Activated CD4-positive, alpha-beta T cell treated with anti-CD3 and anti-CD28 coated beads, Interleukin-2, amount 10 ng/mL, durations not matched to agents 24 days and 14 days (primary cell): ENCODE measurements around the gene SLC49A4. TPM values are rescaled to one million over a fixed set of nuclear protein-coding genes. Genes with fewer than 3 reads are reported as not detected.
A peak's percentile ranks its signal among the peaks of the same experiment; 100 is the strongest.

ENCODE experiments used
- DNase-seq: peaks from one replicate; pipeline ENCODE4 v3.0.0; 2022
- H3K27ac Mint-ChIP-seq: one replicate; pipeline ENCODE4 v1.8.0; 2022; ENCODE audit warnings: mild to moderate bottlenecking, mixed read lengths
- H3K27me3 Mint-ChIP-seq: one replicate; pipeline ENCODE4 v1.8.0; 2022; ENCODE audit warnings: mixed read lengths
- H3K36me3 Mint-ChIP-seq: one replicate; pipeline ENCODE4 v1.8.0; 2022; ENCODE audit warnings: low read depth, mild to moderate bottlenecking, mixed read lengths
- H3K4me1 Mint-ChIP-seq: one replicate; pipeline ENCODE4 v1.8.0; 2021; ENCODE audit warnings: mixed read lengths
- H3K4me3 Mint-ChIP-seq: one replicate; pipeline ENCODE4 v1.8.0; 2022; ENCODE audit warnings: mild to moderate bottlenecking, moderate library complexity, mixed read lengths
- H3K9me3 Mint-ChIP-seq: one replicate; pipeline ENCODE4 v1.8.0; 2021; ENCODE audit warnings: mixed read lengths
- intact Hi-C: fragments of 100-400 bp; cut with micrococcal nuclease; formaldehyde crosslinking; loops from one replicate; pipeline ENCODE4 v1.15.1; 2023
- total RNA-seq: library from RNA; stranded (reverse); gene quantifications from 2 replicates; pipeline ENCODE4 v1.2.3, GENCODE V29; 2022

SLC49A4 gene
- total RNA-seq, 1 donor from 2014 or later: 1.4 TPM

DNA sequence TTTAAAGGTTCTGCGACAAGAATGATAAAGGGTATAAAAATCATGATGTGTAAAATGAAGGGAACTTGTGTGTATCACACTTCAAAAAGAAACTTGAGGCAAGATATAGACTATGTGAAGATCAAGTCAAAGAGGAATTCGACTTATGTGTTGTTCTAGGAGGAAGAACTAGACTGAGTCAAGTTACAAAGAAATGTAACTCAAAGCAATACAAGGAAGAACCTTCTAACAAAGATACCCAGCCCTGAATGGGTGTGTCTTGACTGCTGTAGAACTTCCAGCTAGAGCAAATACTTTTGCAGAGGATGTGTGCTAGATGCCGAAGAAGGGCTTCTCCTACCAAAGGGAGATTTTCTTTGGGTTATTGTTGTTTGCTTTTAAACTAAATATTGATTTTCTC, 2.4 kb downstream of the SLC49A4 start:
- Mint-ChIP-seq H3K36me3 (peaks cover 7% of the 10 kb centered on the region), H3K27ac (peak overlapping the region; percentile 43), H3K4me3 (peak overlapping the region; percentile 48), H3K4me1 (peaks cover 32% of the 10 kb centered on the region), H3K9me3 (no peaks in the 10 kb centered on the region), H3K27me3 (no peaks in the 10 kb centered on the region)
- DNase-seq: no peak
- intact Hi-C loops: loop anchor here (5.0 kb wide), 1 partner anchor 235 kb away; the partner anchor contains the start of genes DTX3L and PARP9

DNA sequence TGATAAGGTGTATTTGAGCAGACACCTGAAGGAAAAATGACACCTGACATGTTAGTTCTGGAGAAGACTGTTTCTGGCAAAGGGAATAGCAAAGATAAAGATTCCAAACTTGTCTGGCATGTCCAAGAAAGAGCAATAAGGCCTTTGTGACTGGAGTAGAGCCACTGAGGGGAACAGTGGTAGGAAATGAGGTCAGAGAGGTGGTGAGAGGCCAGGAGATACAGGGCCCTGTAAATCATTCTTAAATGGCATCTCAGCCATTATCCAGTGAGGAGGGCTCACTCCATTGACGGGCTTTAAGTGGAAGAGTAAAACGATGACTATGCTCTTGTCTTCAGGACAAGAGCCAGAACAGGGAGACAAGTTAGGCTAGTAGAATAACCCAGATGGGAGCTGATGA, 4.5 kb downstream of the SLC49A4 start:
- Mint-ChIP-seq H3K27ac (no peak overlapping the region), H3K36me3 (peaks cover 12% of the 10 kb centered on the region), H3K27me3 (no peaks in the 10 kb centered on the region), H3K4me3 (no peak overlapping the region), H3K4me1 (peaks cover 23% of the 10 kb centered on the region), H3K9me3 (peaks cover 4% of the 10 kb centered on the region)
- intact Hi-C loops: loop anchor here (5.0 kb wide), 1 partner anchor 237 kb away; the partner anchor contains the start of genes DTX3L and PARP9
- DNase-seq: no peak

DNA sequence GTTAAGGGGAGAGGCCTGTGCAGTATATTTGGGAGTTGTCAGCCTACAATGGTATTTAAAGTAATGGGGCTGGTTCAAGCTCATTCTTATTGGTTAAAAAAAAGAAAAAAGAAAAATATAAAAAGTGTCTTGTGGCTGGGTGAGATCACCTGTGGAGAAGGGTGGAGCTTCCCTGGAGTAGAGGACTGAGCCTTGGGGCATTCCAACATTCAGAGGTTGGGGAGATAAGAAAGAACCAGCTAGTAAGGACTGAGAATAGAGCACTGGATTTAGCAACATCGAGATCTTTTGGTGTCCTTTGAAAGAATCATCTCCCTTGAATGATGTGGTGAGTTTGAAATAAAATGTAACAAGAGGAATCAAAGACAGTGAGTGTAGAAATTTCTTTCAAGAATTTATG, 5.2 kb downstream of the SLC49A4 start:
- H3K9me3 Mint-ChIP-seq: peaks cover 4% of the 10 kb centered on the region
- DNase-seq: no peak
- H3K4me1 Mint-ChIP-seq: peaks cover 19% of the 10 kb centered on the region
- H3K4me3 Mint-ChIP-seq: no peak overlapping the region
- intact Hi-C loops: no loop called here
- no peaks in the 10 kb centered on the region for H3K27me3 Mint-ChIP-seq
- H3K27ac Mint-ChIP-seq: no peak overlapping the region
- H3K36me3 Mint-ChIP-seq: peaks cover 12% of the 10 kb centered on the region

DNA sequence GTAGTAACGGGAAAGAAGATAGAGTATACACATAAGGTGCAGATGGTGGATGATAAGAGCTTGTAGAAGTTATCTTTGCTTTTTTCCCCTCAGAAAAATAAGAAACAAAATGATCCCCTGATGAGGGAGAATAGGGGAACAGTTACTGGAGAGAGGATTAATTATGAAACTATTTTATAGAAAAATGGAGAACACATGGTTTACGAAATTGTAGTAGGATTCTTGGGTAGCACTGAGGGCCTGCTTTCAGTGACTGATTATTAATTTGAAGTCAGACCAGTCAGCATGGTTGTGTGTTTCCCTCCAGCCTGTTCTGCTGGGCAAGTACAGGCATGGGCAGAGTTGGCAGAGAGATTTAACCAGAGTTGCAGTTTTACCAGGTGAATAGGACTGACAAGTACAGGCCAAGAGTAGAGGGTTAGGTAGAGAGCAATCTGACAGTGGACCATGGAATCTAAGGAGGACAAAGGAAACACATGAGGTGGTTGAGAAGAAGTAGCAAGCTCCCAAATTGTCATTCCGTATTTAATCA, 5.9 kb downstream of the SLC49A4 start:
- Mint-ChIP-seq H3K27me3 (no peaks in the 10 kb centered on the region), H3K4me3 (no peak overlapping the region), H3K4me1 (peaks cover 17% of the 10 kb centered on the region), H3K9me3 (peaks cover 4% of the 10 kb centered on the region), H3K27ac (no peak overlapping the region), H3K36me3 (peaks cover 12% of the 10 kb centered on the region)
- intact Hi-C loops: no loop called here
- DNase-seq: no peak

DNA sequence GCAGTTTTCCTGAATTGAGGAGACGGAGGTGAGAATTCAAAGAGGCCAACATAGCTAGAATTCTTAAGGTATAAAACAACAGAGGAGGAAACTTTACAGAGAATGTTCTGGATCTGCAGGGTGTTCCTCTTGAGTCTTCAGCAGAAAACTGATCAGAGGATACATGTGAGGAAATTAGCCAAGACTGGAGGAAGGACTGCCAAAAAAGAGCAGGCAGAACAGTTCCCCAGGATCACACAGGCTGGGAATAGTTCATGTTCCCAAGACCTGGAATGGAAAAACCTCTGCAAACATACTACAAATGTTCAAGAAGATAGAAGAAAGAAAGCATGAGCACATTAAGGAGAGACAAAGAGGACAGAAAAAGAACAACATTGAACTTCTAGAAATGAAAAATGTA, 7.5 kb downstream of the SLC49A4 start:
- H3K27ac Mint-ChIP-seq: no peak overlapping the region
- peaks cover 8% of the 10 kb centered on the region for H3K36me3 Mint-ChIP-seq
- peaks cover 6% of the 10 kb centered on the region for H3K4me1 Mint-ChIP-seq
- H3K4me3 Mint-ChIP-seq: no peak overlapping the region
- intact Hi-C loops: no loop called here
- no peak for DNase-seq
- H3K9me3 Mint-ChIP-seq: peaks cover 4% of the 10 kb centered on the region
- H3K27me3 Mint-ChIP-seq: no peaks in the 10 kb centered on the region

DNA sequence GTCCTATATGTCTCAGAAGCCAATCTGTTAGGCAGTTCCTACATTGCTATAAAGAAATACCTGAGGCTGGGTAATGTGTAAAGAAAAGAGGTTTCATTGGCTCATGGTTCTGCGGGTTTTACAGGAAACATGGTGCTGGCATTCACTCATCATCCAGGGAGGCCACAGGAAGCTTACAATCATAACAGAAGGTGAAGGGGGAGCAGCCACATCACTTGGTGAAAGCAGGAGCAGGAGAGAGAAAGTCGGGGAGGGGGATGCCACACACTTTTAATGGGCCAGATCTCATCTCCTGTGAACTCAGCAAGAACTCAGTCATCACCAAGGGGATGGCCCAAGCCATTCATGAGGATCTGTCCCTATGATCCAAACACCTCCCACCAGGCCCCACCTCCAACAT, 9.1 kb downstream of the SLC49A4 start:
- intact Hi-C loops: no loop called here
- no peak for DNase-seq
- H3K4me1 Mint-ChIP-seq: peaks cover 3% of the 10 kb centered on the region
- H3K4me3 Mint-ChIP-seq: no peak overlapping the region
- peaks cover 10% of the 10 kb centered on the region for H3K36me3 Mint-ChIP-seq
- no peak overlapping the region for H3K27ac Mint-ChIP-seq
- peaks cover 4% of the 10 kb centered on the region for H3K9me3 Mint-ChIP-seq
- H3K27me3 Mint-ChIP-seq: no peaks in the 10 kb centered on the region

DNA sequence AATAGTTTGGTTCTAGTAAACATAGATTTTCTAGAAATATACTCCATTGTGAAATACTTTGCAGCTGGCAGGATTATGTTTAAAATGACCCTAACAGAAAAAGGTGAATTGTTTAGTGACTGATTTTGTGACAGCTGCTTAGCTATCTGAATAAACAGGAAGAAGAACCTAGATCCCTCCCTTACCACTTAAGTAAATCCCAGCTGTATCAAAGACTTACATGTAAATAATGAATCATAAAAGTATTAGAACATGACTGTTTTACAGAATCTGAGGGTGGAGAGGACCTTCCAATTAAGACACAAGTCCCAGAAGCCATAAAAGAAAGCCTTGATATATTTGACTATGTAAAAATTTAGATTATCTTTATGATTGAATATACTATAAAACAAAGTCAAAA, 15.9 kb downstream of the SLC49A4 start:
- Mint-ChIP-seq H3K27me3 (no peaks in the 10 kb centered on the region), H3K4me1 (no peaks in the 10 kb centered on the region), H3K4me3 (no peak overlapping the region), H3K9me3 (no peaks in the 10 kb centered on the region), H3K36me3 (peaks cover 2% of the 10 kb centered on the region), H3K27ac (no peak overlapping the region)
- intact Hi-C loops: no loop called here
- no peak for DNase-seq

DNA sequence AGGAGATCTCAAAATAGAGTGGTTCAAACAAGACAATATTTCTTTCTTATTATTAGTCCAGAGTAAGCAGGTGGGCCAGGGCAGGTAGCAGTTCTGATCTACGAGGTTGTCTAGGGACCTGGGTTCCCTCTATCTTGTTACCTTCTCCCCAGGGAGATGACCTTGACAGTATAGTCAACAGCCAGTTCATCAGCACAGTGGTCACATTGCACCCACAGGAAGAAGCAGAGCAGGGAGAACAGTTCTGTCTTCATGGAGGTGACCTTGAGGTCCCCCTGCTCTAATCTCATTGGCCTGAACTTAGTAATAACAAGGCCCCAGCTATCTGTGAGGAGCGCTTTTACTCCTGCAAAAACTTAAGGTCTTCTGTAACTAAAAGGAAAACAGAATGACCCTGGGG, 21.7 kb downstream of the SLC49A4 start:
- H3K36me3 Mint-ChIP-seq: no peaks in the 10 kb centered on the region
- intact Hi-C loops: no loop called here
- no peak overlapping the region for H3K27ac Mint-ChIP-seq
- no peaks in the 10 kb centered on the region for H3K4me1 Mint-ChIP-seq
- DNase-seq: no peak
- H3K9me3 Mint-ChIP-seq: no peaks in the 10 kb centered on the region
- H3K27me3 Mint-ChIP-seq: no peaks in the 10 kb centered on the region
- H3K4me3 Mint-ChIP-seq: no peak overlapping the region

DNA sequence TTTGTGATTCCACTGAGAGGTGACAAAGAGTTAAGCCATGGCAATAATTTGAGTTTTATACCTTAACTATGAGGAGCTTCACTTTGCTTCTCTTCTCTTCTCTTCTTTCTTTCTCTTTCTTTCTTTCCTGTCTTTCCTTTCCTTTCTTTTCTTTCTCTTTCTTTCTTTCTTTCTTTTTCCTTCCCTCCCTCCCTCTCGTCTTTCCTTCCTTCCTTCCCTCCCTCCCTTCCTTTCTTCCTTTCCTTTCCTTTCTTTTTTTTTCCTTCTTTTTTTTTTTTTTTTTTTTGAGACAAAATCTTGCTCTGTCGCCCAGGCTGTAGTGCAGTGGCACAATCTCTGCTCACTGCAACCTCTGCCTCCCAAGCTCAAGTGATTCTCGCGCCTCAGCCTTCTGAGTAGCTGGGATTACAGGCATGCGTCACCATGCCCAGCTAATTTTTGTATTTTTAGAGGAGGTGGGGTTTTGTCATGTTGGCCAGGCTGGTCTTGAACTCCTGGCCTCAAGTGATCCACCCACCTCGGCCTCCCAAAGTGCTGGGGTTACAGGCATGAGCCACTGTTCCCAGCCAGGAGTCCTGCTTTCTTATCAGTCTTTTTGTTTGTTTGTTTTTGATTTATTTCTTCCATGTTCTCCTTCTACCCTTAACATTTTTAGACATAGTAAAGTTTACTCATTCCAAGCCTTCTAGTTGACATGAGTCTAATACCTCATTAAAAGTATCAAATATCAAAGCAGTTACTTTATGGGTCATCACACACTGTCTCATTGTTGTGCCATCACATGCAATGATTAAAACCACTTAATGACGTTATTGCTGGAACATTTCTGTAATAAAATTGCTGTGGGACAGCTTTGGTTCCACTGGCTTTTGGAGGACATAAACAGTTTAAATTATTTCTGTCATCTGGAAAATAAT, 29.9 kb downstream of the SLC49A4 start:
- intact Hi-C loops: no loop called here
- Mint-ChIP-seq H3K27ac (no peak overlapping the region), H3K27me3 (no peaks in the 10 kb centered on the region), H3K9me3 (no peaks in the 10 kb centered on the region), H3K4me3 (no peak overlapping the region), H3K4me1 (no peaks in the 10 kb centered on the region), H3K36me3 (no peaks in the 10 kb centered on the region)
- no peak for DNase-seq

DNA sequence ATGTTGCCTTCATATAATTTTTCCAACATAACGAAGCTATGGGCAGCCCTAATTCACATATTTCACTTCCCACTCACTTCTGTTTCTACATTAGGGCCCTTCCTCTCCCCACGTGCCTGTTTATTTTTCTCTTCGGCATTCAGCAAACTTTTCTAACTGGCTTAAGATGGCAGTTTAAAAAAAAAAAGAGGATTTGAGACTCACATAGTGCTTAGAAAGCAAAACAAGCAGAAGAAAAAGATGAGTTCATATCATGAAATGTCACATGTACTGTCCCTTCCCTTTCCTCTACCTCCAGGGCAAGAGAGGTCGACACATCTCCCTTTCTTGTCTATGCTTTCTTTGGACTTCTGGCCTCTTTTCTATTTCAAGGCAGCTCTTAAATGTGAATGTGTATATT, 30.6 kb downstream of the SLC49A4 start:
- no peak overlapping the region for H3K4me3 Mint-ChIP-seq
- H3K27ac Mint-ChIP-seq: no peak overlapping the region
- no peaks in the 10 kb centered on the region for H3K36me3 Mint-ChIP-seq
- H3K4me1 Mint-ChIP-seq: no peaks in the 10 kb centered on the region
- no peak for DNase-seq
- H3K9me3 Mint-ChIP-seq: no peaks in the 10 kb centered on the region
- intact Hi-C loops: no loop called here
- H3K27me3 Mint-ChIP-seq: no peaks in the 10 kb centered on the region

DNA sequence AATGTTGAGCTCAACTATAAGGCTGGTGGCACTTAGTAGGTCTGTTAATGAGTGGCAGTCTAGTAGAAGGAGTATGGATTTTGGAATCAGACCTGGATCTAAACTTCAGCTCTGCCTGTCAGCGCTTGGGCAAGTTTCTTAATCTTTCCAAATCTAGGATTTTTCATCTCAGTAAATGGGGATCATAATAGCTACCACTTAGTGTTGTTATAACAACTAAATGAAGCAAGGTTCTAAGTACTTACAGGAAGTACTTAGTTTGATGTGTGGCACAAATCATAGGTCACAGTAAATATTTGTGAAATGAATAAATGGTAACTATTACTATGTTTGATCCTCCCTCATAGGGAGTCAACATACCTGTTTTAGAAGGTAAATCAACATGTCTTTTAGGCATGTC, 31.4 kb downstream of the SLC49A4 start:
- intact Hi-C loops: no loop called here
- Mint-ChIP-seq H3K27ac (no peak overlapping the region), H3K9me3 (no peaks in the 10 kb centered on the region), H3K4me3 (no peak overlapping the region), H3K27me3 (no peaks in the 10 kb centered on the region), H3K4me1 (no peaks in the 10 kb centered on the region), H3K36me3 (no peaks in the 10 kb centered on the region)
- no peak for DNase-seq

DNA sequence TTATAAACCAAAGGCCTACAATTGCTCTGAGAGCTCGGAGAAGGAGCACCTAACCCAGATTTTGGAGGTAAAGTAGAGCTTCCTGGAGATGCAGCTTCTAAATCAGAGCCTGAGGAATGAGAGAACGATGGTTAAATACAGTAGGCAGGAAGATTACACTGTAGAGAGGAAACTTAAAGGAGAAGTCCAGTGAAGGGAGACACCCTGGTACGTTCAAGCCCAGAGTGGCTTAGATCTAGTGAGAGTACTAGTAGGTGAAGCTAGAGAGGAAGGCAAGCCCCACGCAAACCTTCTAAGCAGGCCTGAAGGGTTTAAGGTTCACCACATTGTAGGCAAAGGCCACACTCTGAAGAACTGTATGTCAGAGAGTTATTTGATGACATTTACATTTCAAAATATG, 33.4 kb downstream of the SLC49A4 start:
- no peak overlapping the region for H3K27ac Mint-ChIP-seq
- H3K4me3 Mint-ChIP-seq: no peak overlapping the region
- H3K9me3 Mint-ChIP-seq: no peaks in the 10 kb centered on the region
- intact Hi-C loops: no loop called here
- H3K4me1 Mint-ChIP-seq: no peaks in the 10 kb centered on the region
- H3K36me3 Mint-ChIP-seq: peaks cover 2% of the 10 kb centered on the region
- H3K27me3 Mint-ChIP-seq: no peaks in the 10 kb centered on the region
- DNase-seq: no peak

DNA sequence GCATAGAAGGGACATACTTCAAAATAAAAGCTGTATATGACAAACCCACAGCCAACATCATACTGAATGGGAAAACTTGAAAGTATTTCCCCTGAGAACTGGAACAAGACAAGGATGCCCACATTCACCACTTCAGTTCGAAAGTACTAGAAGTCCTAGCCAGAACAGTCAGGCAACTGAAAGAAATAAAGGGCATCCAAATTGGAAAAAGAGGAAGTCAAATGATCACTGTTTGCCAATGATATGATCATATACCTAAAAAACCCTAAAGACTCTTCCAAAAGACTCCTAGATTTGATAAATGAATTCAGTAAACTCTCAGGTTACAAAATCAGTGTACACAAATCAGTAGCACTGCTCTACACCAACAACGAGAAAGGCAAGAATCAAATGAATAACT, 40.7 kb downstream of the SLC49A4 start:
- no peaks in the 10 kb centered on the region for H3K4me1 Mint-ChIP-seq
- no peak overlapping the region for H3K4me3 Mint-ChIP-seq
- no peak overlapping the region for H3K27ac Mint-ChIP-seq
- no peaks in the 10 kb centered on the region for H3K27me3 Mint-ChIP-seq
- DNase-seq: no peak
- H3K36me3 Mint-ChIP-seq: peaks cover 8% of the 10 kb centered on the region
- peaks cover 4% of the 10 kb centered on the region for H3K9me3 Mint-ChIP-seq
- intact Hi-C loops: no loop called here

DNA sequence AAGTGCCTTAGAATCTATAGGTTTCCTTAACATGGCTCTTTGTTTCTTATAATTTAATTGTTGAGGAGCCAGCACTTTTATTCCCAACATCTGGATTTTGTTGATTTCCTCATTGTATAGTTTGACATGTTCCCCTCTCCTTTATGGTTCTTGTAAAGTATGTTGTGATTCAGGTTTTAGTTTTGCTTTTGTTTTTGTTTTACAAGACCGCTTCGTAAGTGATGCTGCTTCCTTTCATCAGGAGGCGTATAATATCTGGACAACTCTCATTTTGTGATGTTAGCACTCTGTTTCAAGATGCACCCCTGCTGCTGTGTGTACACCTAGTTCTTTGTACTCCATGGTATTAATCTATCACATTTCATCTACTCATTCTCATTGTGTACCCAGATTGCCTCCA, 48.7 kb downstream of the SLC49A4 start:
- no peak overlapping the region for H3K4me3 Mint-ChIP-seq
- no peaks in the 10 kb centered on the region for H3K27me3 Mint-ChIP-seq
- no peak overlapping the region for H3K27ac Mint-ChIP-seq
- H3K4me1 Mint-ChIP-seq: peaks cover 4% of the 10 kb centered on the region
- no peak for DNase-seq
- peaks cover 3% of the 10 kb centered on the region for H3K36me3 Mint-ChIP-seq
- intact Hi-C loops: no loop called here
- peaks cover 4% of the 10 kb centered on the region for H3K9me3 Mint-ChIP-seq
